Left ventricle myocardium superior (tissue), 1 donor: ENCODE measurements around the gene IL36RN. TPM values are rescaled to one million over a fixed set of nuclear protein-coding genes. Genes with fewer than 3 reads are reported as not detected.

Experiments
- ATAC-seq: fragments of 200-7000 bp; cut with Tn5 transposase; one replicate; pipeline ENCODE4 v1.9.1; 2020; ENCODE audit warnings: mild to moderate bottlenecking, moderate library complexity
- DNase-seq: peaks from one replicate; pipeline ENCODE4 v3.0.0-alpha.2; 2020
- intact Hi-C: fragments of 100-400 bp; cut with micrococcal nuclease; formaldehyde crosslinking; loops from one replicate; pipeline ENCODE4 v1.11.0; 2022
- total RNA-seq: library from RNA; stranded (reverse); fragmentation: NEBNext Ultra II Directional; extraction: Animal tissue kit (Norgen Biotek cat#: 25700); gene quantifications from one replicate; pipeline ENCODE4 v1.2.1, GENCODE V29; 2021
- donor health status: DM: no; HTN: yes; CAD: no; lungs with severe emphysema.

The IL36RN gene
- total RNA-seq, 1 donor from 2014 or later = not detected

DNA sequence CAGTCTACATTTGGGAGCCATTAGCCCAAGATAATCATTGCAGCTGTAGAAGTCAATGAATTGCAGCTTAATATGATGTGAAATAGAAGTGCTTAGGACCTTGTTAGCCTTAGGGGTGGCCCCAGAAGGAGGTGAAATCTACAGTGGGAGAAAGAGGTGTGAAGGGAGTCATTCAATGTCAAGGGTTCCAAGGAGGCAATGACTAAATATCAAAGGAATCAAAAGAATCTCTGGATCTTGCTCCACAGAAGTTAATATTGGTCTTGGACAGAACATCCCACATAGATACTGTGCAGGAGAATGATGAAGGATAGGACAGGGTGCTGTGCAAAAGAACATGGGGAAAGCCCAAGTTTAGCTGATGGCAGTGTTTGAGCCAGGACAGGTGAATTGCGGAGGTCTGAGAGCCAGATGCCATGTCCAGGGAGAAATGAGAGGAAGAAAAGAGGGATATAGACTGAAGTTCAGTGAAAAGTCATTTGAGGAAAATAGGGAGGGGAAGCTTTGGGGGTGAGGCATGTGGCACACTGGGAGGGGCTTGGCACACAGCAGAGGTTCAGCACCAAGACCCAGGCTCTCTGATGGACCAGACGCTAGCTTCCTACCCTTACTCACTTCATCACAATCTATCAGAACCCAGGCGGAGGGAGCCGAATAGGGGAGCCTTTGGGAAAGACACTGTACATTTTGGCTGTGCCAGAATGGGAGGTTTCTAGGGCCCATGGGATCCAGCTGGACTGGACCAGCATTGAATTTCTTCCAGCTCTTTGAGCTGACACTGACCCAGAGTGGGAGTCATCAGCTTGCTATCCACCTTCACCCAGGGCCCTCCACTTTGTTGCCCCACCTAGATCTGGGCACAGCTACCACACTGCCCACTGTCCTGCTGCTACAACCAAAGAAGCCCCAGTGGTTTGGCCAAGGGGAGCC lies 10.9 kb downstream of the IL36RN start:
- ATAC-seq (no peak), DNase-seq (no peak)
- intact Hi-C loops = no loop called here

- intact Hi-C loops = no loop called here
- ATAC-seq (no peak), DNase-seq (no peak)
Observed at GRCh38 chr2:113070606-113070975, 11.6 kb downstream of the IL36RN start.

DNA sequence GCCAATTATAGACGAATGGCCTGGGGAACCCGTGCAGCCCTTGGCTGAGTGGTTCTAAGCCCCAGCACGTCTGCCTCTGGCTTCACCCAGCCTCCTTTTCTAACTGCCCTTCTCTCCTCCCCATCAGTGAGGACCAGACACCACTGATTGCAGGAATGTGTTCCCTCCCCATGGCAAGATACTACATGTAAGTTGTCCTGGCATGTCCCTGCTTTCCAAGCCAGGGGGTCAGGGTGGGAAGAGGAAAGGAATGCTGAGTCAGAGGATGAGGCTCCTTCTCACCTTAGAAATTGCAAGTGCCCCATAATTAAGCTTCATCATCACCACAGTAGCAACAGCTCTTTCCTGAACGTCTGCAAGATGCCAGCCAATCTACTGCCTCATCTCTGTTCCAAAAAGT lies 13.6 kb downstream of the IL36RN start:
- no peak for DNase-seq
- no peak for ATAC-seq
- intact Hi-C loops = no loop called here

- ATAC-seq (no peak), DNase-seq (no peak)
- intact Hi-C loops = no loop called here
Observed at GRCh38 chr2:113073325-113073834, 14.4 kb downstream of the IL36RN start.

DNA sequence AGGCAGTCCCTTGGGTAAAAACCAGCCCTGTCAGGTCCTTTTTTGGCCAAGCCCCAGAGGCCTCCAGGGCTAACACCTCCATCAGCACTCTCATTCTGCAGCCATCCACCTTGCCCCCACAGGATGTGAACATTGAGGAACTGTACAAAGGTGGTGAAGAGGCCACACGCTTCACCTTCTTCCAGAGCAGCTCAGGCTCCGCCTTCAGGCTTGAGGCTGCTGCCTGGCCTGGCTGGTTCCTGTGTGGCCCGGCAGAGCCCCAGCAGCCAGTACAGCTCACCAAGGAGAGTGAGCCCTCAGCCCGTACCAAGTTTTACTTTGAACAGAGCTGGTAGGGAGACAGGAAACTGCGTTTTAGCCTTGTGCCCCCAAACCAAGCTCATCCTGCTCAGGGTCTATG lies 16.0 kb downstream of the IL36RN start:
- intact Hi-C loops = no loop called here
- no peak for DNase-seq
- ATAC-seq = no peak

GRCh38 chr2:113075600-113075999 lies 16.6 kb downstream of the IL36RN start:
- DNase-seq = no peak
- intact Hi-C loops = no loop called here
- no peak for ATAC-seq

- ATAC-seq (no peak), DNase-seq (no peak)
- intact Hi-C loops = no loop called here
Observed at GRCh38 chr2:113076954-113077669, 18.1 kb downstream of the IL36RN start.

DNA sequence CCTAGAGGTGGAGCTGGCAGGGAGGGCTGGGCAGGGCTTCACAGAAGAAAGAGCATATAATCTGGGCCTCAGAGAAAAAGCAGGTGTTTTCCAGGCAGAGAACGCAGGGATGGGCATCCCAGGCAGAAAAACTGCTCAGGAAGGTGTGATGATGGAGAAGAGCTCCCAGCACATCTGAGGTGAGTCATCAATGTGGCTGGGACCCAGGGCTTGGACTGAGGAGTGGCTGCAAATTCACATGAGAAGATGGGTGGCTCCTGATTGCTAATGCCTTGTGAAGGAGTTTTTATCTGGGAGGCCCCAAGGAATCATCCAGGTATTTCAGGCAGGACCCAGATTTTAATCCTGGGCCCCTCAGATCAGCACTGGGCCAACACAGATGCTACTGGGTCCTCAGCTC lies 18.9 kb downstream of the IL36RN start:
- ATAC-seq = no peak
- intact Hi-C loops = no loop called here

GRCh38 chr2:113078350-113078839 lies 19.4 kb downstream of the IL36RN start:
- ATAC-seq (no peak), DNase-seq (no peak)

More for the DNA sequence above, 18.9 kb downstream of the IL36RN start:
- DNase-seq = no peak

GRCh38 chr2:113079131-113079530 lies 20.1 kb downstream of the IL36RN start:
- ATAC-seq = no peak
- intact Hi-C loops = no loop called here
- no peak for DNase-seq

More at GRCh38 chr2:113078350-113078839, 19.4 kb downstream of the IL36RN start:
- intact Hi-C loops = no loop called here

DNA sequence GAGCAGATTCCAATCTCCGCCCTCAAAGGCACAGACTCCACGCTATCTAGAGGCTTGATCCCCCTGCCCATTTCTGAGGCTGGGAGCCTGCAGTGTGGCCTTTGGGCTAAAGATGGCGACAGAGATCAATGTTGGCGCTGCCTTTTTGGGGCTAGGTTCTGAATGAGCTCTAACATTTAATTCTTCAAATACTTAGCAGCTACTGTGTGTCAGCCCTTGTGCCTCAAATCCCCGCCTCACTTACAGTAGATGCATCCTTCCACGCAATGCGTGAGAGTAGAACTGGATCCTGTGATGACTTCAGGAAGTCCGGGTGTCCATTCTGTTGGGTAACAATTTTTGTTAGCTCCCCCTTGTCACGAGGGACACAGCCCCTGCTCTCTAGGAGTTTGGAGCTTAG lies 21.1 kb downstream of the IL36RN start:
- ATAC-seq (peak; percentile 42), DNase-seq (no peak)
- intact Hi-C loops = no loop called here

- no peak for ATAC-seq
- intact Hi-C loops = no loop called here
- no peak for DNase-seq
Observed at GRCh38 chr2:113081488-113082210, 22.7 kb downstream of the IL36RN start.

- DNase-seq (no peak), ATAC-seq (no peak)
- intact Hi-C loops = no loop called here
Observed at GRCh38 chr2:113083296-113083695, 24.3 kb downstream of the IL36RN start.

GRCh38 chr2:113084249-113085000 lies 25.4 kb downstream of the IL36RN start:
- no peak for ATAC-seq
- intact Hi-C loops = no loop called here
- DNase-seq = no peak

- intact Hi-C loops = no loop called here
- ATAC-seq = no peak
Observed at GRCh38 chr2:113085542-113085941, 26.5 kb downstream of the IL36RN start.

DNA sequence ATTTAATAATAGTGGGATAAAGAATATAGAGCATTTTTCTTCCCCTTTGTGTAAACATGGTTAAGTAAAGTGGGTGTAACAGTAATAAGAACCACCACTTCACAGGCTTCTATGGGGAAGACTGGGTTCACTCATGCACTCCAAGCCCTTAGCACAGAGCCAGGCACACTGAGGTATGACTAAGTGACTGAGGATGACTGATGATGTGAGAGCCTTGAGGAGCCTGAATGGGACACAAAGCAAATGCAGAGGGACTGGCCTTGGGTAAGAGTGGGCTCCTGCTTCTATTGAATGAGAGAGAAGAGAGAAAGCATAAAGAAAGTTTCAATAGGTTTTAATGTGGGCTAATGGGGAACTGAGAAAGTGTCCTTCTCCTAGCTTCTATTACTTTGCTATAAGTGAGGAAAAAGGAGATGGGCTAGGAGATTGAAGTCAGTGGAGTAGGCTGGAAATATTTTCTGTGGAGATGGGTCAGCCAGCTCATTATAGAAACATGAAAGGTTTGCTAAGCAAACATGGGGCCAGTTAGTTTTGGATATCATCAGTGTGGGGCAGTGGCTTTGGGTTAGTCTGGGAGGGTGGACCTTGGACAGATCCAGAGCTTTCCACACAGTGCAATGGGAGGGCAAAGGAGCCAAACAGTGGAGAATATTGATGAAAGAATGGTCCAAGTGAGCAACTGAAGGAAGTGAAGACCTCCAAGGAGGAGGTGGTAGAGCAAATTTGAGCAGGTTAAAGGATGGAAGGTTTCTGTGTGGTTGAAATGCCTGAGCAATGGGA lies 29.4 kb downstream of the IL36RN start:
- intact Hi-C loops = no loop called here
- no peak for ATAC-seq
- no peak for DNase-seq

More at GRCh38 chr2:113085542-113085941, 26.5 kb downstream of the IL36RN start:
- no peak for DNase-seq

GRCh38 chr2:113089916-113090315 lies 30.9 kb downstream of the IL36RN start:
- DNase-seq (no peak), ATAC-seq (no peak)
- intact Hi-C loops = no loop called here
